ENCODE results near the gene PRCP. TPM values are rescaled to one million over a fixed set of nuclear protein-coding genes. Genes with fewer than 3 reads are reported as not detected.
"Not testable (repeated sequence)": the region's sequence is repeated elsewhere in the genome, so short reads cannot be mapped to it uniquely, and the experiment has no call there.

Gene PRCP
- total and polyA plus RNA-seq, 2 donors (not counting 1 experiment from before 2014, with no cell fraction given) = 24.6 to 37.7 TPM

GRCh38 chr11:82944198-82944597, 44.0 kb upstream of the PRCP start:
- no peak for ATAC-seq (ENCODE audit: low read depth)
- Mint-ChIP-seq H3K4me3 (no peak overlapping the region), H3K27ac (no peak overlapping the region), H3K9me3 (ENCODE audit: insufficient read depth) (peaks cover 4% of the 10 kb centered on the region), H3K4me1 (peaks cover 2% of the 10 kb centered on the region), H3K27me3 (no peaks in the 10 kb centered on the region)
- Histone ChIP-seq H3K79me2 (ENCODE audit: control insufficient read depth, insufficient read depth, low read length) (no peaks in the 10 kb centered on the region), H2AFZ (ENCODE audit: insufficient read depth, low read depth, low read length, poor library complexity, severe bottlenecking) (no peak overlapping the region), H3K27me3 (replicated peaks in 1 of 4; ENCODE audit: control extremely low read depth in 1 of 4, control insufficient read depth in 3 of 4, insufficient read depth in 4 of 4, low read length in 3 of 4) (no peaks in the 10 kb centered on the region), H3K27ac (ENCODE audit: low read length in 2 of 2) (no peak overlapping the region), H3K4me2 (replicated peaks; ENCODE audit: low read depth, low read length, poor library complexity, severe bottlenecking) (no peak overlapping the region), H3K9me3 (ENCODE audit: control extremely low read depth in 1 of 3, control insufficient read depth in 2 of 3, insufficient read depth in 1 of 3, low read length in 2 of 3) (peaks cover 0 to 7% (median 0%) of the 10 kb centered on the region in 3 donors), H4K20me1 (ENCODE audit: control insufficient read depth, insufficient read depth, low read length, poor library complexity, severe bottlenecking) (no peaks in the 10 kb centered on the region), H3K4me3 (ENCODE audit: control extremely low read depth in 1 of 5, extremely low read depth in 1 of 5, insufficient read depth in 1 of 5, low read depth in 2 of 5, low read length in 4 of 5) (no peak overlapping the region), H3K36me3 (replicated peaks in 1 of 2; ENCODE audit: control extremely low read depth in 1 of 2, control insufficient read depth in 1 of 2, extremely low read depth in 1 of 2, insufficient read depth in 2 of 2, low read length in 1 of 2) (no peaks in the 10 kb centered on the region), H3K4me1 (ENCODE audit: control insufficient read depth in 2 of 2, insufficient read depth in 2 of 2, low read length in 2 of 2) (no peaks in the 10 kb centered on the region), H3K9ac (ENCODE audit: low read length) (no peak overlapping the region)
- no peak for DNase-seq
- 100% methylated on average over 1 of the region's 2 CpGs for WGBS (ENCODE audit: insufficient coverage)
- TF ChIP-seq EZH2 (IDR thresholded peaks at IDR 0.05; ENCODE audit: borderline replicate concordance, insufficient read depth, low read depth, low read length, poor library complexity, severe bottlenecking) (no peak), CTCF (IDR thresholded peaks at IDR 0.05) (no peak)
- intact Hi-C loops (cut with micrococcal nuclease) = no loop called here
- ChIA-PET CTCF (no interaction called here), POLR2A (no interaction called here)

GRCh38 chr11:82943430-82943829, 43.2 kb upstream of the PRCP start:
- H2AFZ ChIP-seq (ENCODE audit: insufficient read depth, low read depth, low read length, poor library complexity, severe bottlenecking); H3K27ac ChIP-seq (ENCODE audit: low read length in 2 of 2); H3K27me3 ChIP-seq (replicated peaks in 1 of 4; ENCODE audit: control extremely low read depth in 1 of 4, control insufficient read depth in 3 of 4, insufficient read depth in 4 of 4, low read length in 3 of 4); H3K4me3 Mint-ChIP-seq; H3K79me2 ChIP-seq (ENCODE audit: control insufficient read depth, insufficient read depth, low read length); H3K27me3 Mint-ChIP-seq; H3K9me3 ChIP-seq (ENCODE audit: control extremely low read depth in 1 of 3, control insufficient read depth in 2 of 3, insufficient read depth in 1 of 3, low read length in 2 of 3); H3K4me1 Mint-ChIP-seq; H3K9ac ChIP-seq (ENCODE audit: low read length); H3K4me3 ChIP-seq (ENCODE audit: control extremely low read depth in 1 of 5, extremely low read depth in 1 of 5, insufficient read depth in 1 of 5, low read depth in 2 of 5, low read length in 4 of 5); ATAC-seq (ENCODE audit: low read depth); H3K4me2 ChIP-seq (replicated peaks; ENCODE audit: low read depth, low read length, poor library complexity, severe bottlenecking); DNase-seq; H4K20me1 ChIP-seq (ENCODE audit: control insufficient read depth, insufficient read depth, low read length, poor library complexity, severe bottlenecking); H3K9me3 Mint-ChIP-seq (ENCODE audit: insufficient read depth); POLR2A ChIA-PET; H3K4me1 ChIP-seq (ENCODE audit: control insufficient read depth in 2 of 2, insufficient read depth in 2 of 2, low read length in 2 of 2); H3K27ac Mint-ChIP-seq; intact Hi-C loops (cut with micrococcal nuclease); H3K36me3 ChIP-seq (replicated peaks in 1 of 2; ENCODE audit: control extremely low read depth in 1 of 2, control insufficient read depth in 1 of 2, extremely low read depth in 1 of 2, insufficient read depth in 2 of 2, low read length in 1 of 2): not testable (repeated sequence)
- no CpG with 5 or more reads among the region's 1 CpG for WGBS (ENCODE audit: insufficient coverage)
- CTCF ChIA-PET = interaction anchor here (1.3 kb wide), 1 partner anchor 36 kb away, joined by 3 read pairs; no protein-coding TSS in a partner anchor

Data from B cell (primary cell).